GM12892 (cell line): ENCODE data around the gene CPEB3.

Source experiments
- DNase-seq: peaks from one replicate; pipeline ENCODE4 v3.0.0; 2011; ENCODE audit not compliant: insufficient read length
- FAIRE-seq: peaks from 2 replicates; lab custom pipeline; 2011; peaks lifted over from hg19 to GRCh38; lab: Jason Lieb, UNC
- POLR2A ChIP-seq: IDR thresholded peaks from 2 replicates; pipeline ENCODE4 v1.6.1; 2011; ENCODE audit warnings: low read depth, low read length, control low read depth
- POLR2AphosphoS5 ChIP-seq: IDR thresholded peaks from 2 replicates; pipeline ENCODE4 v1.6.1; 2011; ENCODE audit warnings: low read depth, low read length, control low read depth
- TAF1 ChIP-seq: IDR thresholded peaks from 2 replicates; pipeline ENCODE4 v1.6.1; 2011; ENCODE audit warnings: low read depth, mild to moderate bottlenecking, control low read depth, low read length, borderline replicate concordance

The CPEB3 gene

DNA sequence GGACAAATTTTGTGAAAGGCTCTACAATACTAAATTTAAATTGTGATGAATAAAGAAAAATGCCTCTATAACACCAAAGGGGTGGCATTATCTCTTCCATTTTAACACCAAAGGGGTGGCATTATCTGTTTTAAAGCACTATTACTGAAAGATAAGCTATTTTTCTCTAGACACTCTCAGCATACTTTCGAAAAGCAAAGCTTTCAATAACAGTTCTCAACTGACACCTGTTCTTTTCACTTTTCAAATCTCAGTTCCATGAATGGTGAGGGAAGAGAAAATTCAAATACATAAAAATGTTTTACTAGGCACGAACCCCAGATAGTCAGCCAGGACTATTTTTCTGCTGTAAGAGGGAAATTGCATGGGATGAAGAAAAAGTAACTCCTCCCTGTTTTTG lies 103.8 kb downstream of the CPEB3 start:
- FAIRE-seq (no peak), DNase-seq (no peak)
- TF ChIP-seq POLR2AphosphoS5, result no peak
- no peak for TF ChIP-seq TAF1
- TF ChIP-seq POLR2A, result no peak

DNA sequence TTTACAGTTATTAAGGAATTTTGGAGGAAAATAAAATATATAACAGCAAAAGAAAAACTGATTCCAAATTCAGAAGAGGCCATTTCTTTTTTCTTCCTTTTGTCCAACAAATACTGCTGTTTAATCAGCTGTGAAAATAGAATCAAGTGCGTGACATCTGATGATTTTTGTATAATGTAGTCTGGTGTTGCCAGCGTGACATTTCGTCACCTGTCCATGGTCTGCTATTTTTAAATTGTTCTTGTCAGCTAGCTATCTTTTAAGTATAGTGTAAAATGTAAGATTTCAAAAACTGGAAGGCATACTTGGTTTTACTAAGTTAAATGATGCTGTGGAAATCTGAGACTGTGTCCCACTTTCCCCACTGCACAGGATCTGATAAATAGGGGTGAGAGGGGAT lies 105.9 kb downstream of the CPEB3 start:
- no peak for TF ChIP-seq POLR2A
- no peak for TF ChIP-seq TAF1
- TF ChIP-seq POLR2AphosphoS5, result no peak
- FAIRE-seq, result no peak
- no peak for DNase-seq

DNA sequence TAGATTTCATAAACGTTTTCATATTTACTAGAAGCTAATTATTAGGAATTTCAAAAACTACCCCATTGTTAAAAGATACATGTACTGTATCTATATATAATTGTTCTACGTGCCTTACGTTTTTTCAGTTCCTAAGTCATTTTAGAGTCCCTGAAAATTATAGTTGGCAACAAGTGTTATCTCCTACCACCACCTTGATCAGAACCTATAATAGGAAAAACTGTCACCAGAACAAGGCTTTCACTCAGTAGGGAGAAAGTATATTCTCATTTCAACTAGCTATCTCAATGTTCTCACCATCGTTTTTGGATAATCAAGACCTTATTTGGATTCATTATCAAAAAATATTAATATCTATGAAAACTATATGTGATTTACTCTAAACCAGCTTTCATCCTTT lies 107.7 kb downstream of the CPEB3 start:
- FAIRE-seq, result no peak
- no peak for DNase-seq
- TF ChIP-seq TAF1 (no peak), POLR2AphosphoS5 (no peak), POLR2A (no peak)

DNA sequence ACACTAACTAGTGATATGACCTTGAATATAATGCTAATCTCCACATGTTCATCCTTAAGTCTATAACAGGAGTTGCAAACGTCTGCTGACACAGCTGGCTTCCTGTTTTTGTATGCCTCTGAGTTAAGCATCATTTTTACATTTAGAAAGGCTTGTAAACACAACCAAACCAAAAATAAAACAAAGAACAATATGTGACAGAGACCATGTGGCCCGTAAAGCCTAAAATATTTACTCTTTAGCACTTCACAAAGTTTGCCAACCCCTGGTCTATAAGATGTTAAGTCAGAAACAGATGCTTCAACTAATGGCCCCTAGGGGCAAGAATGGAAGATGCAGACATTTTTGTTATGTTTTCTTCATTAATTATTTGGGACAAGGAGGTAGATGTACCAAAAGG lies 109.3 kb downstream of the CPEB3 start:
- TF ChIP-seq POLR2AphosphoS5 (no peak), POLR2A (no peak), TAF1 (no peak)
- no peak for DNase-seq
- no peak for FAIRE-seq

DNA sequence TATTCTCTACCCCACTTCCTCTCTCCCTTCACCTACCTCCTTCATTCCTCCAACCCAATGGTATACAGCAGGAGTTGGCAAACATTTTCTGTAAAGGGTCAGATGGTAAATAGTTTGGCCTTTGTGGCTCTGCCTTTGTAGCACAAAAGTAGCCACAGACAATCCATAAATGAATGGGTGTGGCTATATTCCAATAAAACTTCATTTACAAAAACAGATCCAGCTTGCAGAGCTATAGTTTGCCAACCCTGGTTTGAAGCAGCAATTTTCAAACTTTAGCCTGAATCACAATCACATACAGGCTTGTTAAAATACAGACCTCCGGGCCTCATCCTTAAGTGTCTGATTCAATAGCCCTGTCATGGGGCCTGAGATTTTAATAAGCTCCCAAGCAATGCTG lies 110.5 kb downstream of the CPEB3 start:
- FAIRE-seq (no peak), DNase-seq (no peak)
- TF ChIP-seq POLR2AphosphoS5 (no peak), TAF1 (no peak), POLR2A (no peak)

DNA sequence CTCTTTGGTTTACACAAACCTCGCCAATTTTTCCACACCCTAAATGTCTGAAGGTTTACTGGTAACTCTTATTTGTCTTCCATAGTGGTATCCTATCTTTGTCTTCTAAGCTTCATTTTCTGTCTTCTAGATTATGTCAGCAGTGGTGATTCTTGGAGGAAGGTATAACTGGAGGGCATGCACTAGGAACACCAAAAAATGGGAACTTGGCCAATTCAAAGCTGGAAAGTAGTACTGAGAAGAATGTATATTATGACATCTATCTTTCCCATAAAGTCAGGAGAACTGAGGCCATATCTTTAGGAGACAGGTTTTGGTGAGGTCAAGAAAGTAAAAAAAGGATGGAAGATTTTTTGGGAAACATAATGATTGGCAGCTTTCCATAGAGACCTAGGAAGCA lies 113.3 kb downstream of the CPEB3 start:
- FAIRE-seq, result no peak
- DNase-seq, result no peak
- TF ChIP-seq POLR2A, result no peak
- no peak for TF ChIP-seq POLR2AphosphoS5
- no peak for TF ChIP-seq TAF1

DNA sequence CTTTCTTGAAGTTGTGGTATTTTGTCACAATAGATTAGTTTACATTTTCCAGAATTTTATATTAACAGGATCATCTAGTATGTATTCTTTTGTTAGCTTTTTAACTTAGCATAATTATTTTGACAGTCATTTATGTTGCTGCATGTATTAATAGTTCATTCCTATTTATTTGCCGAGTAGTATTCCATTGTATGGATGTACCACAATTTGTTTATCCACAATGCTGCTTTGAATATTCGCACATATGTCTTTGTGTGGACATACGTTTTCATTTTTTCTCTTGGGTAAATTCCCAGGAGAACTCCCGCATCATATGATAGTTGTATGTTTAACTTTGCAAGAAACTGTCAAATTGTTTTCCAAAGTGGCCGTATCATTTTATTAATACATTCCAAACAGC lies 115.7 kb downstream of the CPEB3 start:
- TF ChIP-seq POLR2A (no peak), TAF1 (no peak), POLR2AphosphoS5 (no peak)
- FAIRE-seq (no peak), DNase-seq (no peak)

DNA sequence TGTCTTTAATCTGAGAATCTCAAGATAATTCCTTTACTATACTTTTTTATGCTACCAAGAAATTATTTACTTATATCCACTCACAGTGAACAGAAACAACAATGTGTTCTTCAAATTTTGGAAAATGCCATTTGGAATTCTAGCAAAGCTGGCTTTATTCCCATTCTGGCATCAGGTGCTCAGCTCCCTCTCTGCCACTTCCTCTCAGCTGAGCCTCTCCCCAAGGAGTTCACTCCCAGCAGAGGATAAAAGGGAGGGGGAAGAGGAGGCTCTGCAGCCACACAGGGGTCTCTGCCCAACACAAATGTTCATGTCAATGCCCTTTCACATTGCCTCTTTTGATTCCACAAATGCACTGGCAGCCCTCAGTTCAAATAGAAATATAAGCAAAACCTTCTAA lies 116.9 kb downstream of the CPEB3 start:
- FAIRE-seq (no peak), DNase-seq (no peak)
- TF ChIP-seq TAF1 (no peak), POLR2A (no peak), POLR2AphosphoS5 (no peak)

DNA sequence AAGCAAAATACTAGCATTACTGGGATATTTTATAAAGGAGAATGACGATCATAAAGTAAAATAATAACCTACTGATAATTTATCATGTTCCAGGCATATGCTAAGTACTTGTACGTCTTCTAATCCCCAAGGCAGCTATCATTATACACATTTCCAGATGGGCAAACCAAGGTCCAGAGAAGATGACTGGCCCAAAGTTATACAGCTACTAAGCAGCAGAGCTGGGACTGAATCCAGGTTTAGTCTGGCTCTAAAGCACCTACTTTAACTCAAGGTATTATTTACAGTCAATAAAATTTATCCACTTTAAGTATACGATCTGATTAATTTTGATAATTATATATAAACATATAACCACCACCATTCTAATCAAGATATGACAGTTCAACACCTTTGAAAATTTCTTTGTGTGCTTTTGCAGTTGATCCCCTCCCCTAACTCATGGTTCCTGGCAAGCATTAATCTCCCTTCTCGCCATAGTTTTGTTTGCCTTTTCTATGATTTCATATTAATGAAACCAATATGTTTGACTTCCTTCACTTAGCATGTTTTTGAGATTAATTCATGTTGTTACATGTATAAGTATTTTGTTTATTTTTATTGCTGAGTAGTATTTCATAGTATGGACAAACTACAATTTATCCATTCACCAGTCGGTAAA lies 126.7 kb downstream of the CPEB3 start:
- DNase-seq (no peak), FAIRE-seq (no peak)
- TF ChIP-seq TAF1, result no peak
- no peak for TF ChIP-seq POLR2AphosphoS5
- TF ChIP-seq POLR2A, result no peak

DNA sequence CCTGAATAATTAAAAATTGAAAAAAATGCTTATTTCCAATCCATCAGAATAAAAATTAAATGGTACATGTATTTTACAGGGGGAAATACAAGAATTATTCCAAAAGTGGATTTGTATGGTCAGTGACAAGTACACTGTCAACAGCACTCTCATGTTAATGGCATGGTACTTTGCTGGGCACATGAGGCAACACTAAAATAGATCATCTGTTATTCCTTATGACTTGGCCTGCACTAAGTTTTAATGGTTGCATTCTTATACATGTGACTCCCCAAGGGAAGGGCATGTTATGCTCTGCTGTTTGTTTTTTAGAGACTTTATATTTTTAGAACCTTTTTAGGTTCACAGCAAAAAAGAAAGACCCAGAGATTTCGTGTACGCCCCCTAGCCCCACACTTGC lies 128.3 kb downstream of the CPEB3 start:
- TF ChIP-seq TAF1 (no peak), POLR2A (no peak), POLR2AphosphoS5 (no peak)
- FAIRE-seq, result no peak
- no peak for DNase-seq

DNA sequence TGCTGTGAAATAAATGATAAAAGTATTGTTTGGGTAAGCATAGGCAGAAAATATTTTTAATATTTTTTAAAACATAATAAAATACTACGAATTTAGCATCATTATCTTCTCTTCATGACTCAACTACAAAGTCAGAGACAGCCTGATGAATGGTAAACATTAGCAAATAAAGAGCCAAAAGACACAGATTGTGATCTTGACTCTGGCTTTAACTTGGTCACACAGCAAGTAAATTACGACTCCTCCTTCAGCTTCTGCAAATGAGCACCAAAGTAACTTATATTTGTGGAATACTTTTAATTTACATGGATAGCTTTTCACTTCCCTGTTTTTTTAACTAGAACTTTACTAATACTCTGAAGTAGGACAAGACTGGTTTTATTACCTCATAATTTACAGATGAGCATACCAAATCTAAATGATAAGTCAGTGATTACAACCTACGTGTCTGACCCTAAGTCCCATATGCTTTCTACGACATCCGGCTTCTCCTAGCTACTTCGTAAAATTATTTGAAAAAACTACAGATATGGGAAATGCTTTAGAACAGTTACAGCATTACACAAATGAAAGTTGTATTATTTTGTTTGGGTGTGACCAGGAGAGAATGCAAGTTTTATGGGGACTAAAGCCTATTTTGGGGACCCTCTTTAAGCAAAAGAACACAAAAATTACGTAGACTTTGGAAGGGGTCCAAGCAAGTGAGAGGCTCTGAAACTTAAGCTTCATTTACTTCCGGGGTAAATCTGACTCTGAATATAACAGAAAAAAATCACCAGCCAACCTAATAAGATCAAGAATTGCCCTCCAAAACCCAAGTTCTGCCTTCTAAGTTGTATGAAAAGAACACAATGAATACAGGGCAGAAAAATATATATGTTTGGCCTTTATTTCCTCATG lies 133.8 kb downstream of the CPEB3 start:
- TF ChIP-seq TAF1, result no peak
- no peak for TF ChIP-seq POLR2AphosphoS5
- no peak for TF ChIP-seq POLR2A
- DNase-seq, result no peak
- FAIRE-seq, result no peak
